Fibroblast of the conjunctiva (primary cell): ENCODE data around the gene NADK.

Source experiments
- DNase-seq: peaks from one replicate; pipeline ENCODE4 v3.0.0-alpha.2; 2010; ENCODE audit warnings: low read depth

Gene NADK

DNA sequence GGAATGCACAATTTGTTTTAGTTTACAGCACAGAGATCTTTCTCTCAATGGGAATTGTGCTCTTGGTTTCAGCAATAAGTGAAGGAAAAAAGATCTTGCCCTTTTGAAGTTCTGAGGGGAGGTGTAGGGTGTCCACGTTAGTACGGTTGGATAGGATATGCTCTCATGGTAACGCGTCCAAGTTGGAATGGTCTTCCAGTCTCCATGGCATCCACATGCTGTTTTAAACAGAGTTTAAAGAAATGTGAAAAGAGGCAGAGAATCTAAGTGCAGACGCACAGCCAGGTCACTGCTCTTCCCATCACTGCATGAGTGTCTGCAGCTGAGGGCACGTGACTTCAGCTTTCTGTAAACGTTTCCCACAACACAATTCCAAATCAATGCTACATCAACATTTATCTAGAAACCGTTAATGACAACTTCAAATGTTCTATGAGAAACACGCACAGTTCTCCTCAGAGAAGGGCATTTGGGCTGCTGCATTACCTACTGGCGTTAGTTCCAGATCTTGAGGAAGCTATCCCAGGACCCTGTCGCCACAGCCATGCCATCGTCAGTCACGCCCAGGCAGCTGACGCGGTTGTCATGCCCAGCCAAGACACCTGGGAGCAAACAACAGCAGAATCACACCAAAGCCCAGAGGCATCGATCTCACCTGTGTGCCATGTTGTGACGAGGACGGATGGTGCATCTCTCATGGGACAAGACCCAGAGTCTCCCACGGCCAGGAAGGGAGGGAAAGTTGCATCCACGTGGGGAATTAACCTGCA lies 8.8 kb upstream of the NADK start:
- DNase-seq = no peak

DNA sequence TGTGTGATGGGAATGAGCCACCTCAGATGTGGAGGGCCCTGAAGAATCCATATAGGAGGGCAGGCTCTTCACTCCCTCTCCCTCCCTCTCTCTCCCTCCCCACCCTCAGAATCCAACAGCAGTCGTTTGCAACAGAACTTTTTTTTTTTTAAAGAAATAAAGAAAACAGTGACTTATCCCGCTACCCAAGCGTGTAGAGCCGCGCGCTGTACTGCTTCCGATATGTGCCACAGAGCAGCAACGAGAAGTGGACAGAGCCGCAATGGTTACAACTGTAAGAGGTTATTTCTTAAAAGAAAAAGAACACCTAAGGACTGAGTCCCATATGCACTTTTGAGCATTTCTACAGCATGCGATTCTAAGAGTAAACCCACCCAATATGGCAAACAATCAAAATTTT lies 7.4 kb upstream of the NADK start:
- DNase-seq = no peak

DNA sequence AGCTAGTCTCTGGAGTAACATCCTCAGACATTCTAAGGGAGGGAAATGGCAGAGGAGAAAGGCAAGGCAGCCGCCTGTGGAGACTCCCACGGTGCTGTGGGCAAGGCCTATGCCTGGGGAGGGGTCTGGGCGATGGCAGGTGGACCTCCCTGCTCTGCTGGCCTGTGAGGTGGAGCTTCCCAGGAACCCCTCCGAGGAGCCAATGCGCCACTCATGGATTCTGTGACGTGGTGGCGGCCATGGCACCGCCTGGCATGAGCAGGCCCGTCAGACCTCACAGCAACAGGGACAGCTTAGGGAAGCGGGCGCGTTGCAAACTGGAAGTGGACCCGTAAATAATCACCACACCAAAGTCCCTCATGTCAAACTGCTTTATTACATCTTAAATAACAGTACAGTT lies 6.7 kb upstream of the NADK start:
- DNase-seq = no peak

DNA sequence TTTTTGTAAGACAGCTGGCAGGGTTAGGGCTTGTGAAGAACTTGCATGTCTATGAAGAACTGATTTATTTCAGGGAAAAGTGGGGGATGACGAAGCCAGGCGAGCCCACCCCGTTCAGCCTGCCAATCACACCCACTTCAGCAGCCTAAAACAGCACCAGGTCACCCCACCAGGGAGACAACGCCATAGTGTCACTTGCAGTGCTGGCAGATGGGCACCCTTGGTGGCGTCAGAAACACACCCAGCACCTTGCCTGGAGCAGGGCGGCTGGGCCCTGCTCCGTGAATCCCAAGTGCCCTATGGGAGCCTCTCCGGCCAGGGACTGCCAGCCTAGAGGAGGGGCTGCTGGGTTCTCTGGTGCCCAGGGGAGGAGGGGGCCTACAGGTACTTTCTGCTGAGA lies 5.0 kb upstream of the NADK start:
- DNase-seq = no peak

DNA sequence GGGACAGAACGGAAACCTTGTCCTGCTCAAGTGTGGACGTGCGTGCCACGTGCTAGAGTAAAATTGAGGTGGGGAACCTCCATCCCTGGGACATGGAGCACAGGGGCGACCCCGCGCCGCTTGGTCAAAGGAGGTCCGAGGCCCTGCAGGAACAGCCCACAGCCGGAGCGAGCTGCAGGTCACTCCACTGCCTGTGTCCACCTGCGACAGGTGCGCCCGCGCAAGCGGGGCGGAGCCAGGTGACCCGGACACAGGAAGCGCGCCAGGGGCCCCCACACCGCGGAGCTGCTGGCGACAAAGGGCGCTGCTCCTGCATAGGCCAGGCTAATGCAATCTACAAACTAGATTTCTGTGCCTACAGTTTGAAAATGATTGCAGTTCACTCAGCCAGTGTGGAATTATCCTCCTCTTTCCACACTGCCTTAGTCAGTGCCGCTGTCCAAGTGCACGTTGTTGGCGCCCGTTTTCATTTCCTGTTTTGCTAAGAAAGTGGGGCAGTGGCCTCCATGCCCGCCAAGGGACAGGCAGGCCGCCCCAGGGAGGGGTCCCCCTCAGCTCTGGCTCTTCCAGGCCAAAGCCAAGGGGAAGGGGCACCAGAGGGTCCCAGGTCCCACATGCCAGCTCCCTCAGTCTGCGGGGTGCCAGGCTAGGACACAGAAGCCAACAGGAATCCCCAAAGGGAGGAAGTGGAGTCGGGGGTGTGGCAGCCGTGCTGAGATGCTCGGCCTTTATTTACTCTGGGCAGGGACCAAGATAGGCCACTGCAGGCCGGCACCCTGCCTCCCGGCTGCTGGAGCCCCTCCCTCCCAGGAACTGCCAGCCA lies 4.3 kb upstream of the NADK start:
- DNase-seq = no peak

GRCh38 chr1:1781526-1781903 lies 3.2 kb upstream of the NADK start:
- DNase-seq = no peak

DNA sequence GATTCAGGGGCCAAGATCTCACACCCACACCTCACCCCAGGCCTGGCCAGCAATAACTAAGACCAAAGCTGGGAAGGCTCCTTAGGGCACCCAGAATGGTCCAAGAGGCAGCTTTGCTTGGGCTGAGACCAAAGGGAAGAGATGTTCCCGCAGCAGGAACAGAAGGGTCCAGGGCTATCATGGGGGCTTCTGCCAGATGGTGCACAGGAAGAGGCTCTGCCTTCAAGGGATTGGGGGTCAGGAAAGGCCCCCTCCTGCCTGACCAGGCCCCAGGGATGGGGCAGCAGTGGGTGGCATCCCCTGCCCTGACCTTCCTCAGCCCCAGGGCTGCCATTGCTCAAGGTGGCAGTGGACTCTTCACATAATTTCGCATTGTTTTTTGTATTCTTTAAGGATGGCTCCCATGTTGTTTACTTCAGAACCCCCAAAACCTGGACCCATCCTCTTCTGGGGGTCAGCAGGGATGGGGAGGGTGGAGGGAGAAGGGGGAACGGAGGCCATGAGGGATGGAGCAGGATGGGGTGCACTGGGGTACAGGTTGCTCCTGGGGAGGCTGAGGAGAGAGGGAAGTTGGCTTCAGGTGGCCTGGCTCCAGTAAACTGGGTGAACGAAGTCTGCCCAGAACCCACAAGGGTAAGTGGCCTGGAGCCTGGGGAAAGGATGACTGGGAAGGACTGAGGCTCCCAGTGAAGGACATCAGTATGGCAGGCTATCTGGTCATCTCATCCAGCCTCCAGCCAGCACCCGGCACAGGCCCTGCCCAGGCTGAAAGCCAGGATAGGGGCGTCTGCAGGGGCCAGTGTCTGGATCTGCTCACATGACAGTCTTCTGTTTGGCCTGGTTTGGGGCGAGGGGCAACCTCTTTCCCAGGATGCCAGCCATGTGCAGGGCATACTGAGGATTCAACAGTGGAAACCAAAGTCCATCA lies 2.6 kb upstream of the NADK start:
- no peak for DNase-seq

- no peak for DNase-seq
These were observed 1.7 kb upstream of the NADK start for GRCh38 chr1:1779691-1780597.

- DNase-seq = no peak
These were observed 1.0 kb upstream of the NADK start for GRCh38 chr1:1779320-1779675.

- no peak for DNase-seq
These were observed 521 bp upstream of the NADK start for GRCh38 chr1:1778663-1779319.

- DNase-seq = peak; percentile 71
These were observed 729 bp downstream of the NADK start for GRCh38 chr1:1777583-1777899.

GRCh38 chr1:1776672-1777582 lies 1.3 kb downstream of the NADK start:
- DNase-seq = no peak

DNA sequence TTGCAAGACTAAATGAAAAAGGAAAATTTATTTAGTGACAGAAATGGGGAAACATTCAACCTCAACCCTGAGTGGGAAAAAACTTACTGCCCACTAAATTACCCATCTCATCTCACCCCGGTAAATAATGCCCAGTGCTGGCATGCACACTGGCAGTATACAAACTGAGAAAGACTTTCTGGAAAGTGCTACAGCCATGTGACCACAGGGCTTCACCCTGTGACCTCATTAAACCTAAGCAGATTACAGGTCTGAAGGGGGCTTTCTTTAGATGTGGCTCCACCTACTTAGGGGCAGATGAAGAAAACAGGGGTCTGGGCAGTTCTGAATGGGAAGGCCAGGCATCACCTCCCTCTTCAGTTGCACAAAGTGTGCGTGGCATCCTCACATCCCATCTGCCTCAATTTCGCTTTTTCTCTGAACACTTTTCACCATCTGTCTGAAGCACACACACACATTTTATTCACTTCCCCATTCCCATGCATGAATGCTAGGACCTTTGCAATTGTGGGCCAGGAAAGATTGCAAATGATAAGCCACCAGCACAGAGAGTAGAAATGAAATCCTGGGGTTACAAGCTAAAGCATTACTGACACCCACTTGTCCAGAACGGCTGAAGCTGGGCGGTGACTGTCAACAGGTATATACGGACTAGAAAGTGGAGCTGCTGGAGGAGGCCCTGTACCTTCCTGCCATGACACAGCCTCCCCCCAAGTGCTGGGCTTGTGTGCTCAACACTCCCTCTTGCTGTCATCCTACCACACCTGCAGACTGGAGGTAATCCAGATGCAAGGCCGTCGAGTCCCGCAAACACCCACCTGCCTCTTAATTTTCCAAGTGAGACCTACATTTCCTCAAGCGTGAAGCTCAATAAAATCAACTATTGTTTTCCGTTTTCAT lies 2.7 kb downstream of the NADK start:
- no peak for DNase-seq

- no peak for DNase-seq
These were observed 4.4 kb downstream of the NADK start for GRCh38 chr1:1773874-1774273.

- DNase-seq = no peak
These were observed 7.2 kb downstream of the NADK start for GRCh38 chr1:1771096-1771495.

GRCh38 chr1:1770102-1770501 lies 8.2 kb downstream of the NADK start:
- DNase-seq = no peak

DNA sequence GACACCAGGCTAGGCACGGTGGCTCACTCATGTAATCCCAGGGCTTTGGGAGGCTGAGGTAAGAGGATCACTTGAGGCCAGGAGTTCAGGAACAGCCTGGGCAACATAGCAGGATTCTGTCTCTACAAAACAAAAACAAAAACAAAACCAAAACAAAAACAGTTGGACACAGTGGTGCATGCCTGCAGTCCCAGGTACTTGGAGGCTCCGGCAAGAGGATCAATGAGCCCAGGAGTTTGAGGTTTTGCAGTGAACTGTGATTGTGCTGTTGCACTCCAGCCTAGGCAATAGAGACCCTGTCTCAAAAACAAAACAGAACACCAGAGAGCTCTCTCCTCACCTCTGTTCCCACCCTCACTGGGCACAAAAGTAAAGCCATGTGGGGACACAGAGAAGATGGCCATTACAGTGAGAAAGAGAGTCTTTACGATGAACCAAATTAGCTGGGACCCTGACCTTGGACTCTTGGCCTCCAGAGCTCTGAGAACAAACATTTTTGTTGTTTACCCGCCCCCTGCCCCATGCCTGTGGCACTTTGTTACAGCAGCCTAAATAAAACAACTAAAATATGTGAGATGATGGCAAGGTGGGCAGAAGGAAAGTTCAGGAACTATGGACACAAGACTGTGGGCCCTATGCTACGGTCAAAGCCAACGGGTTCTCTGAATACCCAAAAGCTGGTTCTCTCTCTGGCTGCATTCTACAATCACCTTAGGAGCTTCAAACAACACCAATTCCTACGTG lies 9.8 kb downstream of the NADK start:
- DNase-seq = no peak

- no peak for DNase-seq
These were observed 13.3 kb downstream of the NADK start for GRCh38 chr1:1764876-1765470.
